NT2/D1 (cell line): ENCODE results near the gene CRADD.

Experiments used
- SUZ12 ChIP-seq: IDR thresholded peaks from 2 replicates; pipeline ENCODE4 v1.6.1; 2011; ENCODE audit not compliant: insufficient read length, insufficient read depth; ENCODE audit errors: extremely low read depth
- YY1 ChIP-seq: IDR thresholded peaks from 2 replicates; pipeline ENCODE4 v1.6.1; 2011; ENCODE audit not compliant: insufficient read length, insufficient read depth
- ZNF274 ChIP-seq: IDR thresholded peaks from 2 replicates; pipeline ENCODE4 v1.6.1; 2011; ENCODE audit warnings: mild to moderate bottlenecking, low read depth, low read length

- no peak for TF ChIP-seq YY1
- TF ChIP-seq ZNF274: no peak
- TF ChIP-seq SUZ12: no peak
Observed at GRCh38 chr12:93759512-93760081, 82.4 kb downstream of the CRADD start.
